Stomach (tissue), 4 donors: ENCODE results near the gene TMEM198.

Experiments
- CTCF ChIP-seq, 7 experiments: fragments of 450-650 bp in 4 of 7; fragments of 200-600 bp in 3 of 7; sonication (generic) in 3 of 7; IDR thresholded peaks; one replicate each; pipeline ENCODE4 v1.5.1; 2016 to 2019; ENCODE audit warnings: antibody characterized with exemption in 7 of 7, control low read depth in 2 of 7, mild to moderate bottlenecking in 1 of 7
- POLR2A ChIP-seq, 4 donors: fragments of 450-650 bp; IDR thresholded peaks; one replicate each; pipeline ENCODE4 v1.6.1; 2016; ENCODE audit warnings: antibody characterized with exemption in 4 of 4, control low read depth in 2 of 4, mild to moderate bottlenecking in 1 of 4, moderate library complexity in 1 of 4
- POLR2AphosphoS5 ChIP-seq, 3 donors: sonication (generic); formaldehyde crosslinking; IDR thresholded peaks; one replicate each; pipeline ENCODE4 v1.6.1; 2016; ENCODE audit warnings: antibody characterized with exemption in 3 of 3

DNA sequence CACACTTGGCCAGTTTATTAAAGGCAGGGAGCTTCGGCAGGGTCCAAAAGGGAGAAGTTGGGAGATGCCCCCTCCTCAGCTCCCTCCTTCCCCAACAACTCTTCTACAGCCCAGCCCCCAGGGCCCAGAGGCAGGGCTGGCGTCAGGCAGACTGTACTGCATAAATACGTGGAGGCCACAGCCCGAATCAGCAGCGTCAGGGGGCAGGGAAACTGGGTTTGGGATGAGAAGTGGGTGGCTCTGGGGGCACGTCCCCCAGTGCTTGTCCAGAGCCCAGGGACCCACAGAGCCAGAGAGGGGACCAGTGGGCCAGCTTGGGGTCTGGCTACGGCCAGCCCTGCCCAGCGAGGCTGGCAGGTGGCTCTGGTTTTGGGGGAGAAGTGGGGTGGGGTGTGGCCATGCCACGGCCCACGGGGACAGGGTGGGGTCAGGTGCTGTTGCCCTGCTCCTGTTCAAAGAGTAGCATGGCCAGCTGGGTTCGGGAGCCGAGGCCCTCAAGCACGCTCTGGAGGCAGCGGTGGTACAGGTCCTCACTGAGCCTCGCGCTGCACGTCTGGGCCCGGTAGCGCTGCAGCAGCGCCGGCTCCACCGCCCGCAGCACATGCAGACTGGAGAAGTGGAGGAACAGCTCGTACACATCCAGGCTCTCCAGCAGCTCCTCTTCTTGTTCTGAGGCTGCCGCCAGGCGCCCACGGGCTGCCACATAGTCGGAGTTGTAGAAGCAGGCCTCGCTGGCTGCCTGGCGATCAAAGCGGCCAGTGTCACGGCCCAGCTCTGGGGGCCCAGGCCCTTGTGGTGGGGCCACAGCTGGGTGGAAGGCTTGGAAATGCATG lies 4.7 kb upstream of the TMEM198 start:
- TF ChIP-seq CTCF (IDR thresholded peaks at IDR 0.05) (no peak), POLR2AphosphoS5 (IDR thresholded peaks at IDR 0.05) (no peak), POLR2A (IDR thresholded peaks at IDR 0.05) (no peak)
